NCI-H446 treated with DMSO at 0.1 percent for 48 hours (cell line): ENCODE data around the gene UNC45A.
A peak's percentile ranks its signal among the peaks of the same experiment; 100 is the strongest.
"Not testable (repeated sequence)": the region's sequence is repeated elsewhere in the genome, so short reads cannot be mapped to it uniquely, and the experiment has no call there.

ENCODE experiments used
- DNase-seq: peaks from one replicate; lab custom pipeline; 2025; lab: John Stamatoyannopoulos, UW

Gene UNC45A

DNA sequence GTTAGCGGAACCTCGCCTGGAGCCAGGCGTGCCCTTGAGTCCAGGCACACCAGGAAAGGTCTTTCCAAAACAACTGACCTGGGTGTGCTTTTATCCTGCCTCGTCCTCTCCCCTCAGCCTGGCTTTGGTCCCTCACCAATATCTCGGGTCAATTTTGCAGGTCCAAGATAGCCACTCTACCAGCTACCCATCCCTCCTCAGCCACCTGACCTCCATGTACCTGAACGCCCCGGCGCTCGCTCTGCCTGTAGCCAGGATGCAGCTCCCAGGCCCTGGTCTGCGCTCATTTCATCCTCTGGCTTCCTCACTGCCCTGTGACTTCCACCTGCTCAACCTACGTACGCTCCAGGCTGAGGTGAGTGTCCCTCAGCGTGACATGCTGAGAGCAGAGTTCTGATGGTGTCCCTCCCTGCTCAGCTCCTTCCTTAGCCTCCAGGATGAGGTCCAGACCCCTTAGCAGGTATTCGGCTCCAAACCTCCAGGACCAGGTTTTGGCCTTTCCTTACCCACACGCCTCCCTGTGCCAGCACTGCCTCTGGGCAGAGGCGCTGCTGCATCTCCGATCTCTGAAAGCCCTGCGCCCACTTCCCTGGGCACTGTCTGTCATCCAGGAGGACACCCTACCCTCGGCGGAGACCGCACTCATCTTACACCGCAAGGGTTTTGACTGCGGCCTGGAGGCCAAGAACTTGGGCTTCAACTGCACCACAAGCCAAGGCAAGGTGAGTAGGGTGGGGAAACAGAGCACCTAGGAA is 16.9 kb upstream of the UNC45A start:
- DNase-seq, result no peak

DNA sequence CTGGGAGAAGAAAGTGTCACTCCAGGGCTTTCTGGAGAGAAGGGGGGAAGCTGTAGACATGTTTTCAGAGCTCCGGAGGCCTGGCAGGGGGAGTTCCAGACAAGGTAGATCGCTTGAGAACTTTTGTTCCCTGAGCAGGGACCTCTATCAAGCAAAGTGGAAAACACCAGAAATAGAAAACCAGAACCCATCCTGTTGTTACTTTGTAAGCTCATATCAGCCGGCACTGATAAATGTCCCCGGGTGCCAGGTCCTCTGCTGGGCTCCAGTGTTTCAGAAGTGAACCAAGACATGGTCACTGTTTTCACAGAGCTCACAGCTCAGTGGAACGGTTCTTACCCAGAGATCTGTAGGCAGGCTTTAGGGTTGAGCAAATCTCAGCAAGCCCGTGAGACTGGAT is 16.2 kb upstream of the UNC45A start:
- DNase-seq, result no peak

DNA sequence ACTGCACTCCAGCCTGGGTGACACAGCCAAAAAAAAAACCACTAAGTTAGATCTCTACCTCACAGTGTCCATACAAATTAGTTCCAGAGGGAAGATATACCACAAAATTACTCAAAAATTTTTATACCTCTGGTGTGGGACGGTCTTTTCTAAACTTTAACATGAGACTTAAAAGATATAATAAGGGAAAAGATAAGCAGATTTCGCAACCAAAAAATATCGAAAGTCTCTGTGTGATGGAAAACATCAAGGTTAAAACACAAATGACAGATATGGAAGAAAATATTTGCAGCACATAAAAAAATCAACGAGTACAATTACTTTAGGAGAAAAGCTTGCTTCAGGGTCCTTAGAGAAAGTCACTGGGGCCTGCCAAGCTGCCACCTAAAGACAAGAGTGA is 13.2 kb upstream of the UNC45A start:
- no peak for DNase-seq

DNA sequence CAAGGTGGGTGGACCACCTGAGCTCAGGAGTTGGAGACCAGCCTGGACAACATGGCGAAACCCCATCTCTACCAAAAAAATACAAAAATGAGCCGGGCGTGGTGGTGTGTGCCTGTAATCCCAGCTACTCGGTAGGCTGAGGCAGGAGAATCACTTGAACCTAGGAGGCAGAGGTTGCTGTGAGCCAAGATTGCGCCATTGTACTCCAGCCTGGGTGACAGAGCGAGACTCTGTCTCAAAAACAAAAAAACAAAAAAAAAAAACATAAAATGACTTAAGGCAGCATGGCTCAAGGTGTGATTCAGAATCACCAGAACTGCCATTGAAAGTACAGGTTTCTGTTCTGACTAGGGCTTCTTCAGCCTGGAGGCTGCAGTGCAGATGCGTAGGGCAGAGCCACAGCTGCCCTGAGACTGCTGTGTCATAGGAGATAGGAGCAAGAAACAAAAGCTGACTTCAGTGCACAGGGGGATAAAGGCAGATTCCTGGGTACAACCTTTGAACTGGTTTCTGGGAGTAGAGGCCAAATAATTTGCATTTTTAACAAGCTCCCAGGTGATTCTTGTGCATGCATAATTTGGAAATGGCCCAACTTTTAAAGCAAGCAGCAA is 12.3 kb upstream of the UNC45A start:
- not testable (repeated sequence) for DNase-seq

DNA sequence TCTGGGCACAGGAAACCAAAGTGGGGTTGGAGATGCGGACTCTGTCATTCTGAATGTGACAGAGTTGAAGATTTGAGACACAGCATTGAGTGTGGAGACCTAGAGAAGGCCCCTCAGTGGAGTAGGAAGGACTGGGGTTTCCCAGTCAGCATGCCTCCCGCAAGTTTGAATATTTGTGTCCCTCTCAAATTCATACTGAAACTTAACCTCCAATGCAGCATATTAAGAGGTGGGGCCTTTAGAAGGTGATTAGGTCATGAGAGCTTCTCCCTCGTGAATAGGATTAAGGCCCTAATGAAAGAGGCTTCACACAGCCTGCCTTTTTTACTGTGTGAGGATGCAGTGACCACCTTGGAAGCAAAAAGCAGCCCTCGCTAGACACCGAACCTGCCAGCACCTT is 10.7 kb upstream of the UNC45A start:
- DNase-seq, result no peak

DNA sequence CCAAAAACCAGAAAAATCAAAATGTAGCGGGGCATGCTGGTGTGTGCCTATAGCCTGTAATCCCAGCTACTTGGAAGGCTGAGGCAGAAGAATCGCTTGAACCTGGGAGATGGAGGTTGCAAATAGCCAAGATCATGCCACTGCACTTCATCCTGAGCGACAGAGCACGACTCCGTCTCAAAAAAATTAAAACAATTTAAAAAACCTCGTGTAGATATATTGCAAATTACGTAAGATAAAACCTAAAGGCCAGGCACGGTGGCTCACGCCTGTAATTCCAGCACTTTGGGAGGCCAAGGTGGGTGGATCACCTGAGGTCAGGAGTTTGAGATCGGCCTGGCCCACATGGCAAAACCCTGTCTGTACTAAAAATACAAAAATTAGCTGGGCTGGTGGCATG is 8.3 kb upstream of the UNC45A start:
- DNase-seq, result not testable (repeated sequence)

DNA sequence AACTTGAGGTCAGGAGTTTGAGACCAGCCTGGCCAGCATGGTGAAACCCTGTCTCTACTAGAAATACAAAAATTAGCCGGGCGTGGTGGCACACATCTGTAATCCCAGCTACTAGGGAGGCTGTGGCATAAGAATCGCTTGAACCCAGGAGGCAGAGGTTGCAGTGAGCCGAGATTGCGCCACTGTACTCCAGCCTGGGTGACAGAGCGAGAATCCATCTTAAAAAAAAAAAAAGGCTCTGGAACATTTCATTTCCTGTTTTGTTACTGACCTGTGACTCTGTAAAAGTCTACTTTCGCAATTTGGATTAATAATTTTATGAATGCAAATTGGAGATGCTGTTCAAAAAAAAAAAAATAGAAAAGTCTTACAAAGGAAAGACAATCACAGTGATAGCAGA is 7.0 kb upstream of the UNC45A start:
- DNase-seq, result not testable (repeated sequence)

DNA sequence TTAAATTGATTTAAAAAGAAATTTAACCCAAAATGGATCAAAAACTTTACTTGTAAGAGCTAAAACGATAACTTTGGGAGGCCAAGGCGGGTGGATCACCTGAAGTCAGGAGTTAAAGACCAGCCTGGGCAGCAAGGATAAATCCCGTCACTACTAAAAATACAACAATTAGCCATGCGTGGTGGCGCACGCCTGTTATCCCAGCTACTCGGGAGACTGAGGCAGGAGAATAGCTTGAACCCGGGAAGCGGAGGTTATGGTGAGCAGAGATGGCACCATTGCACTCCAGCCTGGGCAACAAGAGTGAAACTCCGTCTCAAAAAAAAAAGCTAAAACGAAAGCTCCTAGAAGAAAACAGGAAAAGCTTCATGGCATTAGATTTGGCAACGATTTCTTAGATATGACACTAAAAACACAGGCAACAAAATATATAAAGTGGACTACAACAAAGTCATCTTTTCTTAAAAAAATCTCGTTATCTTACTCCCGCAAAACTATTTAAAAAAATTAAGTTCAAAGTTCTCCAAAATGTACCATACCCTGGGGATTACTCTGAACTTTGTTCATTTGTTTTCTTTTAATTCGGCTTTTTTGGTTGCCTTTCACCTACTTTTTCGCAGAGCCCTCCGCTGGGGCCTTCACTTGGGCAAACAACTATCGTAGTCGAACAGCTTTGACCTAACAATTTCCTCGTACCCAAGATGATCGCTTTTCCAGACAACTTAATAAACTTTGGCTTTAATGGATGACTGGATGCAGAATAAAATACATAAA is 5.7 kb upstream of the UNC45A start:
- no peak for DNase-seq

DNA sequence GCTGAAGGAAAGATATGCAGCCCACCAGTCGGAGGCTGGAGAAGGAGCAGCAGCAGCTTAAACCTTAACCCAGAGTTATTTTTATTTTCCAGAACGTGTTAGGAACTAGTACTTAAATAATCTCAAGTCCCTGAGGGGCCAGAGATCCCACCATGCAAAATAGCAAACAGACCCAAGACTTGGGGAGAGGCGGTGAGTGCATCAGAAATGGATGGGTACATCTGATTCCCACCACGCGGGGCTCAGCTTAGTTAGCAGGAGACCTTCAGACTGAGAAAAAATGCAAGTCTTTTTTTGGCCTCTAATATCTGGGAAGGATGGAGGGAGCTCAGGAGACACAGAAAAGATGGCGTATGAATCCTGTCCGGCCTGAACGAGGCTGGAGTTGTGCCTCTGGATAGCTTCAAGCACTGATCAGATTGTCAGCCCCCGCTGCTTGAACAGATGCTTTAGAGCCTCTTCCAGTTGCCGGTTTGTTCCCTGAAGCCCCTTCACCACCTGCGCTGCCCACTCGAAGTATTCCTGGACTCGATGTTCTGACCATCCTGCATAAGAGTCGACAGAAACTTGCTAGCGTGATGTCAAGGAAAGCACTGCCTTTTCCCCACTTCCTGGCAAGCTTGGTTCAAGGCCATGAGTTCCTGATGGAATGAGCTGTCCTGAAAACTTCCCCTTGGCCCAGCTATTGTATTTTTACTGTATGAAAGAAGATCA is 4.1 kb upstream of the UNC45A start:
- no peak for DNase-seq

DNA sequence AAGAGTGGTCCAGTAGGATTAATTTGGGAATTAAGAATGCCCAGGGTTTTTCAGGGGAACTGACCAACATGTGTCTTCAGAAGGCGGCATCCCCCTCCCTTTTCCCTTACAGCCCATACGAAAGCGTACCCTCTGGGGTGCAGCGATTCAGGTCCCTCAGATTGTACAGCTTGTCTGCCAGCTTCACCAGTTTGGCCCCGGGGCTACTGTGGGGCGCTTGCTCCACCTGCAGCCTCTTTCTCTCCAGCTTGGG is 3.6 kb upstream of the UNC45A start:
- no peak for DNase-seq

DNA sequence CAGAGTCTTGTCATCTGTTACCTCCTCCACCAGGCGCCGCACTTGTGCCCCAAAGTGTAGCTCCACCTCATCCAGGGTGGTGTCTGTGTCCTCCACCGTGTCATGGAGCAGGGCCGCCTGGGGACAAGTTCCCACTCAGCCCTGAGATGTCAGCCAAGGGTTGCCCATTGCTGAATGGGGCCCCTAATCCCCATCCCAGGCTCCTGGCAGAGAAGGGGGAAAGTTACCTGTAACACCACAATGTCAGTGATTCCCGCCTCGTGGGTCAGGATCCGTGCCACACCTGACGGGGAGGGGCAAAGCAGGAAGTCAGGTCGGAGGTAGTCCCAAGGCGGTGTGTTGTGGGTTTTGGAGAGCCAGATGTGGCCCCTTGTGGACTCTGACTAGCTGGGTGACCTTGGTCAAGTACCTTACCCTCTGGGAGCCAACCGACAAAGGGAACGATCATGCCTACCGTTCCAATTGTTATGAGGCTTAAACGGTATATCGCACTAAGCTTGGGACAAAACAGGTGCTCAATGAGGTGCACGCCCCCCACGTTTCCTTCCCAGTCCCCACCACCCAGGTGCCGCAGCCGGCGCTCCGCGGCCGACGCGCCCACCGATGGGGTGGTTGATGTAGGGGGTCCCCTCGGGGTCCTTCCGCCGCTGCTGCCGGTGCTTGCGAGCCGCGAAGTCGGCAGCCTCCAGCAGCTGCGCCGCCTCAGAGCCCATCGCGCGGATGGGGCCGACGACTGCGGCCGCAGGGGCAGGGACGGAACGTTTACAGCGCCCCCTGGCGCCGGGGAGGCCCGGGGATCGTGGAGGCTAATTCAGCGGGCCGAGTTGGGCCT is 3.0 kb upstream of the UNC45A start, which contains the start of gene HDDC3:
Gene HDDC3, minus strand, starts transcription at position 722 of the 832 bp plus-strand sequence. Its CDS starts 9 bp downstream, at position 713.
- peak; percentile 38 for DNase-seq

DNA sequence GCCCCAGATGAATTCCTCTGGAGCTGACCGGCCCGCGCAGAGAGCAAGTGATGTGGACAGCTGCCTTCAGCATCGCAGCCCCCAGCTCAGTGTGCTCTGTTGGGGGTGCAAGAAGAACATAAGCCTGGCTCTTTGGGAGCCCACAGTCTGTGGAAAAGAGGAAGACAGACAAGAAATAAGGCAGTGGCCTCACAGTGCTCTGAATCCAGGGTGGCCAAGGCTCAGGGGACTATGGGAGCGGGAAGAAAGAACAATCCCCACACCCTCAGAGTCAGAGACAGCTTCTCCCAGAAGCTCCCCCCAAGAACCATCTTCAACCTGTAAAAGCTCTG is 2.5 kb upstream of the UNC45A start:
- no peak for DNase-seq

DNA sequence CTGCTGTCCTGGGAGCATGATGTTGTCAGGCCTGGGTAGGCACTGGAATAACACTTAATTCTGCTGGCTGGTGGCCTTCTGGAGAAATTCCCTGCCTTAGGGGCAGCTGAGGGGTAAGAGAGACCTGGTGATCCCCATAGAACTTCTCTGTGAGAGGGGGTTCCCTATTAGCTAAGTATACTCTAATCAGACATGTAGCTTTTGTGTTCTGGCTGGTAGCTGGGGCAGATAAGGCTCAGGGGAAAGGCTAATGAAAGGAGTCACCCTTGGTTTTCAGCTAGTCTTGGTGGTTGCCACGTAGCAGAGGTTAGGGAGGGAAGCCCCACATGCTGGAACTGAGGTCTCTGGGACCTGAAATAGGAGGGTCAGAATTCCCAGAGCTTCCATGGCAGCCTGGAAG is 1.8 kb upstream of the UNC45A start:
- DNase-seq, result no peak

DNA sequence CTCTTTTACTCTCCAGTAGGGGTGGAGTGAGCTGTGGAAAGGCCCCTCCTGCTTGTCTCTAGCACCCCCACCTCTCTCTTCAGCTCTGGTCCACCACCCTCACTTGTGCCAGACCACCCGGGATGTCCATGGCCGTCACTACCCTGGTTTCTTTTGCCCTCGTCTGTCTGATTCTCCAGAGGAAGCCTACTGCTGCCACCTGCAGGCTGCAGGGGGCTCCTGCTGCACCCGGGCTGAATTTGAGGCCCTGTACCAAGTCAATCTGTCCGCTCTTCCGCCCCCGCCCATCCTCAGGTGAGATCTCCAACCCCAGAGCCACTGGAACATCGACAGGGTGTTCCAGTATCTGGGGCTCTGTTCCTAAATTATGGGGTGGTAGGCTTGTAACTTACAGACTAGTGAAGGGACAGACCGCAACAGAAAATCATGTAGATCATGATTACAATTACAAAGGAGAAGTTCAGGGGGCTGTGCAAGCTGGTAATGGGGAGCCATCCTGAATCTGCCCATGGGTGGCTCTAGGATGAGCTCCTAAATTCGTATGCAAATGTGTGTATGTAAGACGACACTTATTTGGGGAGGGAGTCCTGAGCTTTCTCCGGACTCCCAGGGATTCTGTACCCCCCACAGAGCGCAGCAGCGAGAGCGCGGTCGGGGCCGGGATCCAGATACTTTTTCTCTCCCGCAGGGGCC is 683 bp upstream of the UNC45A start:
- DNase-seq, result peak; percentile 52

DNA sequence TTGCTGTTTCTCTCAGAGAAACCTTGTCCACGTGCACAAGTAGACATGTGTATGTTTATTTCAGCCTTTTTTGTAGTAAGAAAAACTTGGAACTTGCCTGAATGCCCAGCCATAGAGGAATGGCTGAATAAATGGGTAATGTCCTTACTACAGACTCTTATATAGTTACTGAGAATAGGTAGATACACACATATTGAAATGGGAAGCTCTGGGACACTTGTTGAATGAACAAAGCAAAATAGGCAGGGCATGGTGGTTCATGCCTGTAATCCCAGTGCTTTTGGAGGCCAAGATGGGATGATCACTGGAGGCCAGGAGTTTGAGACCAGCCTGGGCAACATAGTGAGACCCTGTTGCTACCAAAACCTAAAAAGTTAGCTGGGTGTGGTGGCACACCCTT is 1.7 kb downstream of the UNC45A start:
- no peak for DNase-seq

DNA sequence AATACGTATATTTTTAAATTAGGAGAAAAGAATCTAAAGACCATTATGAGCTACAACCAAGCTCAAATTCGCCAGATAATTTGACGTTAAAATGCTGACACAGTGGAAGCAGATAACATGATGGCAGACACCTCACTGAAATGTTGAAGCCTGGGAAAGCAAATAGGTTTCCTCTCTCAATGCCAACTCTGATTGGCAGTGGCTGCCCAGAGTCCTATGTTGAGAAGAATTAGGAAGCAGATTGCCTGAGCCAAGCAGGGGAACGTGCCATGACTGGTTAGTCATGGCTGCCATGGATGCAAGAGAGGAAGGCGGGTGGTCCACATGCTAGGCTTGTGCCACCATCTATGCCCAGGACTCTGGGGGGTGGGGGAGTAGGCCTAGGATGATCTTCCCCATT is 3.2 kb downstream of the UNC45A start:
- no peak for DNase-seq

DNA sequence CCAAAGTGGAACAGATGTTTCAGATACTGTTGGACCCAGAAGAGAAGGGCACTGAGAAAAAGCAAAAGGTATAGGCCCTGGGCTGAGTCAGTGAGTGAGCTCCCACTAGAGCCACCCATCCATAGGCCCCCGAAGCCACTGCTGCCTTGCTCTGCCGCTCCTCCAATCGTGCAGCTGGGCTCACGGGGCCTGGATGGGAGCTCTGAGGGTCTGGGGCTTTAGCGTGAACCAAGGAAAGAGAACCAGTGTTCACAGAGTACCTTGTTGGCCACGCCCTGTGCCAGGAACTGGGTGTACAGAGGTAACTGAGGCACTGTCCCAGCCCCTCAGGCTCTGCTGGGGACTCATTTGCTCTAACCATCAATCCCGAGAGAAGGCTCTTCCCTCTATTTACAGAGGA is 4.7 kb downstream of the UNC45A start:
- DNase-seq, result no peak

DNA sequence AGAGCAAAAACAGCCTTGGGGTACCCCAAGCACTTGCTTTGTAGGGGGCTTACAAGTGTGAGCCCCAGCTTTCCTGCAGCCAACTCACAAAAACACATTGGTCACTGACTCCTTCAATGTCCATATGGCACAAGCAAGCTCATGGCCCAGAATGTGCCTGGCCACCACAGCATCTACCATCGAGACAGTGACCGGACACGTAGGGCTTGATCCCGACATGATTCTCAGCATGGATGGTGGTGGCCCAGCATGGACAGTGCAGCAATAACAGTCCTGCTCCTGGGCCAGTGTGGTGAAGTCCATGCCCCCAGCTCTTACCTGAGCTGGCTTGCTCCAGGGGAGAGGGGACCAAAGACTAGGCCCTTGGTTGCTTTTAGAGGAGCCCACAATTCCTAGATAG is 6.0 kb downstream of the UNC45A start:
- no peak for DNase-seq

DNA sequence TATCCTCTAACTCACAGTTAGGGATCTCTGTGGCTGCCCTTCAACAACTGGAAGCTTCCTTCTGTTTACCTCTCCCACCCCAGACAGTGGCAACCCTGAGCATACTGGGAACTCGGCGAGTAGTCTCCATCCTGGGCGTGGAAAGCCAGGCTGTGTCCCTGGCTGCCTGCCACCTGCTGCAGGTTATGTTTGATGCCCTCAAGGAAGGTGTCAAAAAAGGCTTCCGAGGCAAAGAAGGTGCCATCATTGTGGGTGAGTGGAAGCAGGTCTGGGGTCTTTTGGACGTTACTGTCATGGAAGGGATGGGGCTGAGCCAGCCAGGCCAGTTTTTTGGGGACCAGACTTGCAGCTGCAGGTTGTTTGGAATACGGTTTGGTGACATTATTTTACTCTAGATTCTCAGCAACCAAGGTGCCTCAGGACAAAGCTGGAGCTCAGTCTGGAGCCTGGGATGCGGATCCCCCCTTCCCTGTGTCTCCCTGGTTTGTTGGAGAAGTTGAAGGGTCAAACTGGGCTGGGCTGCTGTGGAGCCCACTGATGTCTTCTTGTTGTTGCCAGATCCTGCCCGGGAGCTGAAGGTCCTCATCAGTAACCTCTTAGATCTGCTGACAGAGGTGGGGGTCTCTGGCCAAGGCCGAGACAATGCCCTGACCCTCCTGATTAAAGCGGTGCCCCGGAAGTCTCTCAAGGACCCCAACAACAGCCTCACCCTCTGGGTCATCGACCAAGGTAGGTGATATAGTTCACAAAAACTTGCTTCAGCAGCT is 7.5 kb downstream of the UNC45A start:
- DNase-seq, result no peak

DNA sequence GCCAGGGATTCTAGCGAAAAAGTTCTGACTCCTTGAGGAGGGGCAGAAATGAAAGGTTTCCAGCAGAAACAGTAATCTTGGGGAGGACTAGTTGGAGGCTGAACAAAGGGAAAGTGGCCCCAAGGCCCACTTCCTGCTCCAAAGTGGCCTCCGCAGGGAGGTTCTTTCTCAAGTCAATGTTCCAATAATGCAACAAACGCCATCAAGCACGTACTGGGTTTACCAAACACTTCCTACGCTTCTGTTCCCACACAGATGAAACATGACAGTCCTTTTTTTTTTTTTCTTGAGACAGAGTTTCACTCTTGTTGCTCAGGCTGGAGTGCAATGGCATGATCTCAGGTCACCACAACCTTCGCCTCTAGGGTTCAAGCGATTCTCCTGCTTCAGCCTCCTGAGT is 10.0 kb downstream of the UNC45A start:
- DNase-seq, result no peak

DNA sequence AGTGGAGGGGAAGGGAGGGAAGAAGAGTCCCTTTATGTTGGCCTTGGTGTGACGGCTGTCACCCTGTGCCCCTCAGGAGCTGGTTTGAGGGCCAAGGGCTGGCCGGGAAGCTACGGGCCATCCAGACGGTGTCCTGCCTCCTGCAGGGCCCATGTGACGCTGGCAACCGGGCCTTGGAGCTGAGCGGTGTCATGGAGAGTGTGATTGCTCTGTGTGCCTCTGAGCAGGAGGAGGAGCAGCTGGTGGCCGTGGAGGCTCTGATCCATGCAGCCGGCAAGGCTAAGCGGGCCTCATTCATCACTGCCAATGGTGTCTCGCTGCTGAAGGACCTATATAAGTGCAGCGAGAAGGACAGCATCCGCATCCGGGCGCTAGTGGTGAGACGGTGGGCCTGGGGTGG is 11.5 kb downstream of the UNC45A start:
- DNase-seq, result no peak
